GM13977 (cell line): ENCODE measurements around the gene THSD4.
"Not testable (repeated sequence)": the region's sequence is repeated elsewhere in the genome, so short reads cannot be mapped to it uniquely, and the experiment has no call there.

Source experiments
- DNase-seq: peaks from one replicate; pipeline ENCODE4 v3.0.0; 2012; ENCODE audit warnings: low spot score
- CTCF ChIP-seq: IDR thresholded peaks from 2 replicates; pipeline ENCODE4 v1.5.1; 2012; ENCODE audit warnings: mild to moderate bottlenecking, control low read depth; ENCODE audit not compliant: insufficient read depth; ENCODE audit errors: extremely low read depth, missing control alignments
- in situ Hi-C: fragments of 300-500 bp; cut with MboI; formaldehyde crosslinking; loops from one replicate; pipeline ENCODE4 v1.12.0; 2022; ENCODE audit warnings: low sequenced_read_pairs, low pct_unique_long_range_greater_than_20kb, mixed read lengths, inconsistent platforms; ENCODE audit not compliant: unreplicated experiment

The THSD4 gene

GRCh38 chr15:71261909-71262308 lies 146.6 kb downstream of the THSD4 start:
- TF ChIP-seq CTCF: no peak
- no peak for DNase-seq

GRCh38 chr15:71262599-71262998 lies 147.3 kb downstream of the THSD4 start:
- in situ Hi-C loops: no loop called here
- no peak for TF ChIP-seq CTCF
- no peak for DNase-seq

More at GRCh38 chr15:71261909-71262308, 146.6 kb downstream of the THSD4 start:
- in situ Hi-C loops: no loop called here

GRCh38 chr15:71265606-71266005 lies 150.3 kb downstream of the THSD4 start:
- in situ Hi-C loops, DNase-seq: not testable (repeated sequence)

- in situ Hi-C loops: no loop called here
- no peak for TF ChIP-seq CTCF
- DNase-seq: no peak
Observed at GRCh38 chr15:71271327-71271726, 156.1 kb downstream of the THSD4 start.

- TF ChIP-seq CTCF: no peak
- no peak for DNase-seq
- in situ Hi-C loops: no loop called here
Observed at GRCh38 chr15:71272932-71273331, 157.7 kb downstream of the THSD4 start.

- no peak for DNase-seq
- TF ChIP-seq CTCF: no peak
- in situ Hi-C loops: no loop called here
Observed at GRCh38 chr15:71273731-71274447, 158.6 kb downstream of the THSD4 start.

- no peak for TF ChIP-seq CTCF
- in situ Hi-C loops: no loop called here
- no peak for DNase-seq
Observed at GRCh38 chr15:71274448-71274798, 159.2 kb downstream of the THSD4 start.
